GM19099 (cell line): ENCODE measurements around the gene MLC1.

Experiments
- POLR2A ChIP-seq: IDR thresholded peaks from 3 replicates; pipeline ENCODE4 v1.6.1; 2011; ENCODE audit warnings: low read depth; ENCODE audit not compliant: insufficient read length; ENCODE audit errors: extremely low read depth

Gene MLC1

DNA sequence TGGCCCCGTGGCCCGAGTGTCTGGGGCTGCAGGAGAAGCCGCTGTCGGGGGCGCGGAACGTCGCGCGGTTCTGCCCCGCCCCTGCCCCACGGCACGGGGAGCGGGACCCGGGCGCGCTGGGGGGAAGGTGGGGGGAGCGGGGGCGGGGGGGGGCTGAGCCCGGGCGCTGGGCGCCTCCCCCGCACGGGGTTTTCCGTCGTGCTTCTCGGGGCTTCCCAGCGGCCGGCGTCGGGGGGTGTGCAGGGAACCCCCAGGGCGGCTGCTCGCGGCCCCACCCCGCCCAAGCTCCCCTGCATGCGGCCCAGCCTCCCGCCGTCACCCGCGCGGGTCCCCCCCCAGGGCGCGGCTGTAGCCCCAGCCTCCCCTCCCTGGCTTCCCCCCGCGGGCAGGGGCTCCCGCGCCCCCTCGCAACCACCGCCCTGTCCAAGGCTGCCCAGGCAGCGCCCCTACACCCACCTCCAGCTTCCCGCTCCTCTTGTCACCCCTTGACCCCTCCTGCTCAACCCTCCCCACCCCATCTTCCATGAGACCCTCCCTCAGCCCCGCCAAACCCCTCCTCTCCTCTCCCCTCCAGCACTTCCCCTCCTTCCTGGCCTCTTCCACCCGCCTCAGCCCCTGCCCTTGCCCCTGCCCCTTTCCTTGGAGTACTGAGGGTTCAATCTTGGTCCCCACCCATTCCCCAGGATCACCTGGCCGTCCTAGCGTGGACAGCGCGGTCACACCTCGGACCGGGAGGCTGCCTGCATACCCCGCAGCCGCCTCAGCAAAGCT, 74.4 kb downstream of the MLC1 start:
- TF ChIP-seq POLR2A, result peak; percentile 20

DNA sequence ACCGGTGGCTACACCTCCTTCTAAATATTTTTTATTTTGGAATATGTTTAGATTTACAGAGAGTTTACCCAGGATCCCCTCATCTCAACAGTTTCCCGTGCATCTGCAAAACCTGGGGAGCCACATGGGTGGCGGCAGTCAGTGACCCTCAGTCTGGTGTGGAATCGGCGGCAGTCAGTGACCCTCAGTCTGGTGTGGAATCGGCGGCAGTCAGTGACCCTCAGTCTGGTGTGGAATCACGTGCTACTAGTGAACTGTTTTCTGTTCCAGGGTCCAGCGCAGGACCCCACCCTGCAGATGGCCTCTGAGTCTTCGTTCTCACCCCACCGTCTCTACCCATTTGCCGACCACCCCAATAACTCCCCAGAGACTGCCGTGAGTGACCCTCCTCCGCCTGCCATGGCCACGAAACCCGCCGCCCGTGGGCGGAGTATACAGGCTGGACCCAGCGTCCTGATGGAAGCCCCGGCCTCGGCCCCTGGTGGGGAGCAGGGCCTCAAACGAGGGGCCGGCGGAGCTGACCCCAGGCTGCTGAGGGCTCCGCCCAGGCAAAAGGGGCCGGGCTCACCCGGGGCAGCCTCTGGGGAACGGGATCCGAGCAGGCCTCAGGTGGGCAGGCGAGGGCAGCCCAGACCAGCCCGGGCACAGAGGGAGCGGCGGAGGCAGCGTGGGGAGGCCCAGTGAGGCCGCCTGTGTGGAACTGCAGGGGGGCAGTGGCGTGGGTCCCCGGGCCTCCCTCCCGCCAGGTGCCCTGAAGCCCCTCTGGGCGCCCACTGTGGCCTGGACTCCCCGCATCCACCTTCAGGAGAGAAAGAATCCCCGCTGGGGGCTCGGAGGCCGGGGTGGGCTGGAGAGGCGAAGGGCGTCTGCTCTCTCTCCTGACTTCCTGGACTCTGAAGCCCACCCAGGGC, 75.2 kb downstream of the MLC1 start:
- TF ChIP-seq POLR2A, result no peak
